SK-N-MC (cell line): ENCODE results near the gene KAZN.

Experiments used
- EZH2 ChIP-seq: fragments of 200-600 bp; sonication (generic); IDR thresholded peaks from one replicate; pipeline ENCODE4 v1.6.1; 2017; ENCODE audit warnings: antibody characterized with exemption
- POLR2AphosphoS5 ChIP-seq: IDR thresholded peaks from 2 replicates; pipeline ENCODE4 v1.6.1; 2012; ENCODE audit warnings: mild to moderate bottlenecking, low read depth, low read length, borderline replicate concordance

DNA sequence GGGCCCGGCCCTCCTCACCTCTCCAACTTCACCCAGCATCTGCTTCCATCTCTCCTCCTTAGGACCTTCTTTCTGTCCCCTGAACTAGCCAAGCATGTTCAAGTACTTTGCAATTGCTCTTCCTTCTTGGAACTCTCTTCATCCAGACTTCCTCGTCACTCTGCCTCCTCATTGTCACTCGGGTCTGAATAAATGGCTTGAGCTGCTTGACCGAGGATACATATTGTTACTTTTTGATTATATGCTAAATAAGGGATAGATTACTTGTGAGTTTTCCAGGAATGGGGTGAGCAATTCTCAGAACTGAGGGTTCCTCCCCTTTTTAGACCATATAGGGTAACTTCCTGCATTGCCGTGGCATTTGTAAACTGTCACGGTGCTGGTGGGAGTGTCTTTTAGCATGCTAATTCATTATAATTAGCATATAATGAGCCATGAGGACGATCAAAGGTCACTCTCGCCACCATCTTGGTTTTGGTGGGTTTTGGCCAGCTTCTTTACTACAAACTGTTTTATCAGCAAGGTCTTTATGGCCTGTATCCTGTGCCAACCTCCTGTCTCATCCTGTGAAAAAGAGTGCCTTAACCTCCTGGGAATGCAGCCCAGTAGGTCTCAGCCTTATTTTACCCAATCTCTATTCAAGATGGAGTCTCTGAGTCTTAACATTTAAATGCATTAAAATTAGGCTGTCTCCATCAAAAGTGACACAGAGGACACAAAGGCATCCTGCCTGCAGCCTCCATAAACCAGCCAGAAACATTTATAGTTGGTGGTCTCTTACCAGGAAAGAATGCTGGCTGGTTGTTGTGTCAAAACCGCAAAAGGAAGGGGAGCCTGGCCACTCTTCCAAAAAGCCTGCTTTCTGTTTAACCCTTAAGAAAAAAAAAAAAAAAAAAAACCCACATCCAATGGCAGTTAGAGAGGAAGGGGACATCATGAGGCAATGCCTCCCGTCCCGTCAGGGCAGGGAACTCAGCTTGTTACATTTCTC is 179.3 kb downstream of the KAZN start:
- TF ChIP-seq EZH2 = no peak
- no peak for TF ChIP-seq POLR2AphosphoS5
